HG02798 (cell line): Measurements from ENCODE around the gene DENND6B.

Experiments used
- ATAC-seq: cut with Tn5 transposase; IDR thresholded peaks from one replicate; pipeline ENCODE4 v1.9.1; 2021; ENCODE audit warnings: mild to moderate bottlenecking; ENCODE audit not compliant: unreplicated experiment, poor library complexity

Gene DENND6B

DNA sequence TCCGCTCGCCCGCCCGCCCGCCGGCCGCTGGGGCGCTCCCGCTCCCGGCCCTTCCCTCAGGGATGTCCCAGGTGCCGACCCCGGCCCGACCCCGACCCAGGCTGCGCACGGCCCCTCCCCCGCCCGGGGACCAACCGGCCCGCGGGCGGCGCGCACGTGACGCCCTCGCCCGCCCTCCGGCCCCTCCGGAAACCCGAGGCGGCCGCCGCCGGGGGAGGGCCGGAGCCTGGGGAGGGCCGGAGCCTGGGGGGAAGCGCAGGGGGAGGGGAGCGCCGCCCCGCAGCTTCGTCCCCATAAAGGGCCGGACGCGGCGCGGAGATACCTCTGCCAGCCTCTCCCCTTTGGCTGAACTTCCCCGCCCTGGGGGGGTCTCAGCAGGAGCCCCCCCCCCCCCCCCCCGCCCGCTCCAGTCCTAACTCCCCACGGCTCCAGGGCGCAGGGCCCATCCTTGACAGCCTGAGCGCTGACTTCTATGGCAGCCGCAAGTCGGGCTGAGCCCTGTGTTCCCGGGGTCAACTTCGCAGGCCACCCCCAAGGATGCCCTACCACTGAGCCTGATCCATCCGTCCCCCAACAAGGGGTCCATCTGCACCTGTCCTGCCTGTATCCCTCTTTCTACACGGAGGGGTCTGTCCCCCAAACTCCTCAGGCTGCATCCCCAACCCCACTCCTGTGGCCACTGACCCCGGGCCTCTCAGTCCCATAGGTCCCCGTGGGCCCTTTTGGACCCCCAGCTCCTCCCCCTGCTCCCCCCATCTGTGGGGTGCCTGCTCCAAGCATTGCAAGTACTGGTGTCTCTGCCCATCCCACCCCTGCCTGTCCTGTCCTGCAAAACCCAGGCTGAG lies 65.0 kb downstream of the DENND6B start, which contains the start of gene MAPK12:
TSS of gene MAPK12 (minus strand) at position 69 of the 845 bp plus-strand sequence. CDS start 174 bp downstream, outside the sequence.
- ATAC-seq: peak; percentile 38

DNA sequence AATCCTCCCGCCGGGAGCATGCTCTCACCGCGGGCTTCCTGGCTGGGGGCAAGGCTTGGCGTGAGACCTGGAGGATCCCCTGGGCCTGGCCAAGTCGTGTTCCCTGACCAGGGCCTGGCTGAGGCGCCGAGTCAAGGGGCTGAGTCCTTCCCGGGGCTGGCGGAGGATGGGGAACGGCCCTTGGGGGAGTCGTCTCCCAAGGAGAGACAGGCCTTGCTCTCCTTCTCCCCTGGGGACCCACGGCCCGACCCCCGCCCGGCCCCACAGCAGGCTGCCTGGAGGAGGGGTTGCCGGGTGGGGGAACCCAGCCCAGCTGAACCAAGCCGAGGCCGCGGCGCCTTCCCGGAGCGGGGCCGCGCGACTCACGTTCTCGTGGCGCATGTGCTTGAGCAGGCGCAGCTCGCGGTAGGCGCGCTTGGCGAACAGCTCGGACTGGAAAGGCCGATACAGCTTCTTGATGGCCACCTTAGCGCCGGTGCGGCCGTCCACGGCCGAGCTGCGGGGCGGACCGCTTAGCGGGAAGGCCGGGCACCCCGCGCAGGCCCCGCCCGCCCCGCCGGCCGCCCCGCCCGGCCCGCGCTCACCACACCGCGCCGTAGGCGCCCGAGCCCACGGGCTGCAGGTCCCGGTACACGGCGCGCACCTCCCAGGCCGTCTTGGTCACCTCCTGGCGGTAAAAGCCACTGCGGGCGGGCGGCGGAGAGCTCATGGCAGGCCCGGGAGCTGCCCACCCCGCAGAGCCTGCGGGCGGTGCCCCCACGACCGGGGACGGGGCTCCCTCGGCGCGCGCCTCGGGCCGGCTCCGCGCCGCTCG lies 65.8 kb downstream of the DENND6B start:
- peak; percentile 18 for ATAC-seq

DNA sequence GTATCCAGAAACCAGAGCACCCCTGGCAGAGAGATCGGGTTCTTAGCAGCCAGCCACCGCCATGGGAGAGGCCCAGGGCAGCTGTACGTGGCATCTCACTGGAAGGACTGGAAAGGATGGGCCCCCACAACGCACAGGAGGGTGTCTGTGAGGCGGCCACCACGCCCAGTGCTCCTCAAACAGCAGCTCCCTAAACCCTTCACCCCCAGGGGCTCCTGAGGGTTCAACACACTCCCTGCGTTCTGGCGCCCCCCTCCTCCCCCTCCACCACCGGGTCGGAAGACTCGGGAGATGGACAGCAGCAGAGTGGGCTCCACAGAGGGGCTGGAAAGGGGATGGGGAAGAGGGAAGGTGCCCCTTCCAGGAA lies 66.4 kb downstream of the DENND6B start:
- ATAC-seq: no peak

DNA sequence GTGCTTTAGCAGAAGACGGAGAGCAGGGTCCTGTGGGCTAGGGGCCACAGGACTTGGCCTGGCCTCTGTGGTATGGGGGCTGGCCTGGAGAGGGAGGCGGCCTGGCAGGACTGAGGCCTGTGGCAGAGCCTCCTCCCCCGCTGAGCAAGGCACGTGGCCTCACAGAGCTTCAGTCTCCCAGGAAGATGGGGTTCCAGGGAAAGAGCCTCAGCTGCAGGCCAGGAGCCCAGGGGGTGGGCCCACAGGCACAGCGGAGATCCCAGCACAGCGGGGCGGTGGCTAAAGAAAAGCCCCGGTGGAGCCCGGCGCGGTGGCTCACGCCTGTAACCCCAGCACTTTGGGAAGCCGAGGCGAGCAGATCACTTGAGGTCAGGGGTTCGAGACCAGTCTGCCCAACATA lies 67.5 kb downstream of the DENND6B start:
- no peak for ATAC-seq
